ENCODE measurements around the gene CAMTA1. TPM values are rescaled to one million over a fixed set of nuclear protein-coding genes. Genes with fewer than 3 reads are reported as not detected.

CAMTA1 gene
- total RNA-seq, 1 donor, result 71.6 TPM

- no peaks in the 10 kb centered on the region for H3K9me3 ChIP-seq (ENCODE audit: low read depth, low read length)
- H3K4me3 ChIP-seq (ENCODE audit: low read length), result no peak overlapping the region
- H3K4me1 ChIP-seq (ENCODE audit: insufficient read depth, low read length), result no peaks in the 10 kb centered on the region
- H3K27me3 ChIP-seq (ENCODE audit: insufficient read depth, low read length), result no peaks in the 10 kb centered on the region
These were observed 120.5 kb downstream of the CAMTA1 start for GRCh38 chr1:6905790-6906189.

GRCh38 chr1:6906783-6907182 lies 121.5 kb downstream of the CAMTA1 start:
- Histone ChIP-seq H3K9me3 (ENCODE audit: low read depth, low read length) (no peaks in the 10 kb centered on the region), H3K27me3 (ENCODE audit: insufficient read depth, low read length) (no peaks in the 10 kb centered on the region), H3K4me1 (ENCODE audit: insufficient read depth, low read length) (no peaks in the 10 kb centered on the region), H3K4me3 (ENCODE audit: low read length) (no peak overlapping the region)

GRCh38 chr1:6907201-6907600 lies 121.9 kb downstream of the CAMTA1 start:
- H3K27me3 ChIP-seq (ENCODE audit: insufficient read depth, low read length), result no peaks in the 10 kb centered on the region
- no peaks in the 10 kb centered on the region for H3K9me3 ChIP-seq (ENCODE audit: low read depth, low read length)
- H3K4me1 ChIP-seq (ENCODE audit: insufficient read depth, low read length), result no peaks in the 10 kb centered on the region
- no peak overlapping the region for H3K4me3 ChIP-seq (ENCODE audit: low read length)

GRCh38 chr1:6907676-6908434 lies 122.6 kb downstream of the CAMTA1 start:
- Histone ChIP-seq H3K4me3 (ENCODE audit: low read length) (no peak overlapping the region), H3K27me3 (ENCODE audit: insufficient read depth, low read length) (no peaks in the 10 kb centered on the region), H3K4me1 (ENCODE audit: insufficient read depth, low read length) (no peaks in the 10 kb centered on the region), H3K9me3 (ENCODE audit: low read depth, low read length) (no peaks in the 10 kb centered on the region)

DNA sequence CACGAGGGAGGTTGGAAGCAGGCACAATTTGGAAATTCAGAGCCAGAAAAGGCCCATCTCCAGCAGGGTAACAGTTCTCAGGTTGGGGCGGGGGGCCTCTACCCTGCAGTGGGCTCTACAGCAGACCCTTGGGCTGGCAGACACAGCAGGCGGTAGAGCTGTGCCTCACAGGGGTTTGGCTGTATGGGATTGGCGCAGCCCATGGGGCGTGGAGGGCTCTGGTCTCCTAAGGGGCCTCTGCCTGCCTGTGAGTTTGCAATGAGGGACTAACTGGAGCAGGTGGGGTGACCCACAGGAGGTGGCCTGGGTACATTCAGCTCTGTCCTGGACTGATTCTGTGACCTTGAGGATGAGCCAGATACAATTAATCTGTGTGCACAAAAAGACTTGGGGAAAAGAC lies 124.1 kb downstream of the CAMTA1 start:
- no peaks in the 10 kb centered on the region for H3K4me1 ChIP-seq (ENCODE audit: insufficient read depth, low read length)
- H3K4me3 ChIP-seq (ENCODE audit: low read length), result no peak overlapping the region
- H3K27me3 ChIP-seq (ENCODE audit: insufficient read depth, low read length), result no peaks in the 10 kb centered on the region
- no peaks in the 10 kb centered on the region for H3K9me3 ChIP-seq (ENCODE audit: low read depth, low read length)

- no peaks in the 10 kb centered on the region for H3K27me3 ChIP-seq (ENCODE audit: insufficient read depth, low read length)
- no peaks in the 10 kb centered on the region for H3K9me3 ChIP-seq (ENCODE audit: low read depth, low read length)
- no peak overlapping the region for H3K4me3 ChIP-seq (ENCODE audit: low read length)
- no peaks in the 10 kb centered on the region for H3K4me1 ChIP-seq (ENCODE audit: insufficient read depth, low read length)
These were observed 124.6 kb downstream of the CAMTA1 start for GRCh38 chr1:6909857-6910256.

DNA sequence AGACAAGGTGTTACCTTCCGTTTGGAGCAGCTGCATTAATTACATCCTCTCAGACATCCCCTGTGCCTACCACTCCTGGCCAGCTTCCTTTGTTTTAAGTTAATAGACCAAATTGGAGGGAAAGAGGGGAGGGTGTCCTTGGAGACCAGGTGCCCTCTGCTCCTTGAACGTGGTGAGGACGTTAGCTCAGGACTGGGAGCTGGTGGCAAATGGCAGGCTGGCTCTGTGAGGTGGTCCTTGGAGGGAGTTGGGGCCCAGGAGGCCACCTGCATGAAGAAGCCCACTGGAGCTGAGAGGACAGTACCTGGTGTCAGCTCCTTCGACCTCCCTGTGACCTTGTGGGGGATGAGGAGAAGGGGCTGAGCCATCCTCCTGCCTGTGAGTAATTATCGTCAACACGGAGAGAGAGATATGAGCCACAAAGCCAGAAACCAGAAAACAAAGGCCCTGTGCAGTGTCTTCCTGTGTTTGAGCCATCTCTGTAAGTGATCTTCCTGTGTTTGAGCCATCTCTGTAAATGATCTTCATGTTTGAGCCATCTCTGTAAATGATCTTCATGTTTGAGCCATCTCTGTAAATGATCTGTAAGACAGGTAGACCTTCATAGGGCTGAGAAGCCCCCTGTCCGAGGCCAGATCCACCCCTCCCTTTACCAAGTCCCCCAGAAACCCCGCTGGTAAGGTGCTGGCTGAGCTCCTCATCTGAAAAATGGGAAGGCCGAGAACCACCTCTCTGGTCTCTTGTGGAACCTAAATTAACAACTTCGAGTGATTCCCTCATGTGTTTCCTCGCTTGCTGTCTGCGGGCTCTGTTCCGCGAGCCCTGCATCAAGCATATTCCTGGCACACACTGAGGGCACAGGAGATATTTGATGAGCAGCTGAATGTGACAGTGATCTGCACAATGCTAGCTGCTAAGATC lies 126.0 kb downstream of the CAMTA1 start:
- no peaks in the 10 kb centered on the region for H3K4me1 ChIP-seq (ENCODE audit: insufficient read depth, low read length)
- H3K4me3 ChIP-seq (ENCODE audit: low read length), result no peak overlapping the region
- no peaks in the 10 kb centered on the region for H3K9me3 ChIP-seq (ENCODE audit: low read depth, low read length)
- no peaks in the 10 kb centered on the region for H3K27me3 ChIP-seq (ENCODE audit: insufficient read depth, low read length)

DNA sequence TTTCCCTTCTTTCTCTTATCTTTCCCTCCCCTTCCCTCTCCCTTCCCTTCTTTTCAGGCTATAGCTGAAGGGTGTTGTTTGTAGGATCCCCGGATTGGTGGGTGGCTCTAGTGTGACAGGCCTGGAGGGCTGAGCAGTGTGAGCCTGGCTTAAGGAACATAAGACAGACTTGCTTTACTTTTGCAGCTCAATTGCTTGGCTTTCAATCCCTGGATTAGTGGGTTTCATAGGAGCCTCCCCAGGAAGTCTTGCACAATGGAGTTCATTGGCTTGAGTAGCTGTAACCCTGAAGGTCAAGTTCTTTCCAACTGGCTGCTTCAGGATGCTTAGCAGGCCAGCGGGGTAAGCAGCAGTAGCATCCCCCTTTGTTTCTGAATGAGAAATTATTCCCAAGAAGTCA lies 126.7 kb downstream of the CAMTA1 start:
- no peaks in the 10 kb centered on the region for H3K27me3 ChIP-seq (ENCODE audit: insufficient read depth, low read length)
- H3K4me1 ChIP-seq (ENCODE audit: insufficient read depth, low read length), result no peaks in the 10 kb centered on the region
- H3K4me3 ChIP-seq (ENCODE audit: low read length), result no peak overlapping the region
- no peaks in the 10 kb centered on the region for H3K9me3 ChIP-seq (ENCODE audit: low read depth, low read length)

DNA sequence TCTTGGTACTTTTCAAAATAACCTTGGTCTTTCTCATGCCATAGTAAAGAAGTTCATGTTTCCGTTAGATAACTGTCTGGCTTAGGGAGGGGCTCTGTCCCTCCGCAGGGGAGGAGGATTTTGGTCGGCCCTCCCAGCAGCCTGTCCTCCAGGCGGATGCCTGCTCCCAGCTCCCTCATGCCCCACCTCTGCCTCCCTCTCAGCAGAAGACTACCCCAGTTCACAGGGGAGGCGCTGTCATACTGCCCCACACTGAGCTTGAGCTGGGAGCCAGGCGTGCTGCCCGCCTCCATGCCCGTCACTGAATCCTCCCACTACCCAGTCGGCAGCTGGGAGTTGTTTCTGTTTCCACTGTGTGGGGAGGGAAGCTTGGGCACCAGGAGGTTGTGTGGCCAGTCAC lies 127.3 kb downstream of the CAMTA1 start:
- H3K9me3 ChIP-seq (ENCODE audit: low read depth, low read length), result no peaks in the 10 kb centered on the region
- no peak overlapping the region for H3K4me3 ChIP-seq (ENCODE audit: low read length)
- H3K27me3 ChIP-seq (ENCODE audit: insufficient read depth, low read length), result no peaks in the 10 kb centered on the region
- H3K4me1 ChIP-seq (ENCODE audit: insufficient read depth, low read length), result no peaks in the 10 kb centered on the region

DNA sequence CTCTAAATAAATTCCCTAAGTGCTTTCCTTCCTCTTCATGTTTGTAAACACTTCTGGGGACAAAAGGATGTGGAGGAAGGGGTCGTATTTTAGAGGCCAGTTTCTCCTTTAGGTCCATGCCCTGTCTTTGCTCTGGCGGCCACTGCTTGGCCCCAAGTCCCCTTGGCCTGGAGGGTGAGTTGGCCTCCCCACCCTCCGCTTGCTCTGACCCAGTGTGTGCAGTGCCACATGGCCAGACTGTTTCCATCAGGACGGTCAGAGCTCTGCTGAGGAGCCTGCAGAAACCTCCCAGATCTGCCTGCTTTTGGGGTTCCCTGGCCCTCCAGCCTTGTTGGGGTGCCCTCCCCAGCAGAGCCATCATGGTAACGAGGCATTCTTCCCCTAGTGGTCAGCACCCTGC lies 127.8 kb downstream of the CAMTA1 start:
- H3K4me1 ChIP-seq (ENCODE audit: insufficient read depth, low read length), result no peaks in the 10 kb centered on the region
- no peaks in the 10 kb centered on the region for H3K27me3 ChIP-seq (ENCODE audit: insufficient read depth, low read length)
- H3K9me3 ChIP-seq (ENCODE audit: low read depth, low read length), result no peaks in the 10 kb centered on the region
- no peak overlapping the region for H3K4me3 ChIP-seq (ENCODE audit: low read length)

GRCh38 chr1:6914706-6915105 lies 129.5 kb downstream of the CAMTA1 start:
- Histone ChIP-seq H3K4me1 (ENCODE audit: insufficient read depth, low read length) (no peaks in the 10 kb centered on the region), H3K27me3 (ENCODE audit: insufficient read depth, low read length) (no peaks in the 10 kb centered on the region), H3K4me3 (ENCODE audit: low read length) (no peak overlapping the region), H3K9me3 (ENCODE audit: low read depth, low read length) (no peaks in the 10 kb centered on the region)

DNA sequence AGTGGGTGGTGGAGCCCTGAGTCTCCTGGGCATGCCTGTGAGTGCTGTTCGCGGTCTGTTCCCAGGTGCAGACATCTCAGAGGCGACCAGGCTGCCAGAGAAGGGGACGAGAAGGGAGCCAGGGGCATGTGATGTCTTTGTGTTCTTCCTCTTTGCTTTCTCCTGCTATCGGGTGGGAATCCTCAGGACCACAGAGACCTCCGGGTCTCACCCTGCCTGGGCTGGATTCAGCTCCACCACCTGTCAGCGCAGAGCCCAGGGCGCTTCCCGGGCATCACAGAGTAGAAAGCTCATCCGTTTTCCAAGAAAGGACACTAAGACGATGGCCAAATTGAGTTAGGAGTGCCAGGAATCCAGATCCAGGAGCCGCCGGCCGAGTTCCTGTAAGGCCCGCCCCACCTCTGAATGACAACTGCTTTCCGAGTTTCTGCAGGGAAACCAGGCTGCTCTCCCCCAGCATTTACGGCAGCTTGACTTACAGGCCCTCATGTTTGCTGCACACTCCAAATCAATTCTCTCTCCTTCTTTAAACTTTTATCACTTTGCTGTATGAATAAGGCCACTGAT lies 130.8 kb downstream of the CAMTA1 start:
- Histone ChIP-seq H3K27me3 (ENCODE audit: insufficient read depth, low read length) (no peaks in the 10 kb centered on the region), H3K4me3 (ENCODE audit: low read length) (no peak overlapping the region), H3K9me3 (ENCODE audit: low read depth, low read length) (no peaks in the 10 kb centered on the region), H3K4me1 (ENCODE audit: insufficient read depth, low read length) (no peaks in the 10 kb centered on the region)

- no peaks in the 10 kb centered on the region for H3K4me1 ChIP-seq (ENCODE audit: insufficient read depth, low read length)
- no peak overlapping the region for H3K4me3 ChIP-seq (ENCODE audit: low read length)
- H3K27me3 ChIP-seq (ENCODE audit: insufficient read depth, low read length), result no peaks in the 10 kb centered on the region
- no peaks in the 10 kb centered on the region for H3K9me3 ChIP-seq (ENCODE audit: low read depth, low read length)
These were observed 131.8 kb downstream of the CAMTA1 start for GRCh38 chr1:6917067-6917466.

GRCh38 chr1:6918186-6918924 lies 133.1 kb downstream of the CAMTA1 start:
- Histone ChIP-seq H3K4me3 (ENCODE audit: low read length) (no peak overlapping the region), H3K4me1 (ENCODE audit: insufficient read depth, low read length) (no peaks in the 10 kb centered on the region), H3K27me3 (ENCODE audit: insufficient read depth, low read length) (no peaks in the 10 kb centered on the region), H3K9me3 (ENCODE audit: low read depth, low read length) (no peaks in the 10 kb centered on the region)
